Transverse colon (tissue), 4 donors: ENCODE data around the gene MRPL18. TPM values are rescaled to one million over a fixed set of nuclear protein-coding genes. Genes with fewer than 3 reads are reported as not detected.

ENCODE experiments used
- DNase-seq: peaks from one replicate; pipeline ENCODE4 v3.0.0-alpha.2; 2019
- H3K27ac ChIP-seq, 4 donors: fragments of 200-600 bp; sonication (generic); 2 replicates each; pipeline ENCODE4 v1.5.1; 2016 to 2018; ENCODE audit warnings: inconsistent platforms in 4 of 4
- H3K27me3 ChIP-seq: fragments of 200-600 bp; sonication (generic); 2 replicates; pipeline ENCODE4 v1.5.1; 2017; ENCODE audit warnings: inconsistent platforms
- H3K36me3 ChIP-seq, 4 donors: fragments of 200-600 bp; sonication (generic); 2 replicates each; pipeline ENCODE4 v1.5.1; 2017 to 2019; ENCODE audit warnings: inconsistent platforms in 4 of 4
- H3K4me1 ChIP-seq, 4 donors: fragments of 200-600 bp; sonication (generic); 2 replicates each; pipeline ENCODE4 v1.5.1; 2017 to 2020; ENCODE audit warnings: inconsistent platforms in 4 of 4
- H3K4me3 ChIP-seq, 4 donors: fragments of 200-600 bp; sonication (generic); 1 replicate in 1 of 4; 2 replicates in 3 of 4; pipeline versions ENCODE4 v1.5.1 to v1.6.1; 2017 to 2019; ENCODE audit warnings: inconsistent platforms in 4 of 4
- H3K9me3 ChIP-seq, 2 donors: fragments of 200-600 bp; sonication (generic); 2 replicates each; pipeline ENCODE4 v1.5.1; 2017 to 2019; ENCODE audit warnings: inconsistent platforms in 2 of 2
- EP300 ChIP-seq: sonication (generic); formaldehyde crosslinking; IDR thresholded peaks from one replicate; pipeline ENCODE4 v1.6.1; 2017; ENCODE audit warnings: antibody characterized with exemption, low read depth
- POLR2A ChIP-seq: fragments of 450-650 bp; IDR thresholded peaks from one replicate; pipeline ENCODE4 v1.6.1; 2016; ENCODE audit warnings: antibody characterized with exemption, mild to moderate bottlenecking, moderate library complexity
- POLR2AphosphoS5 ChIP-seq, 3 donors: sonication (generic); formaldehyde crosslinking; IDR thresholded peaks; one replicate each; pipeline ENCODE4 v1.6.1; 2016; ENCODE audit warnings: antibody characterized with exemption in 3 of 3
- WGBS, 2 donors: methylation state at CpG; one replicate each; pipeline ENCODE4 v1.1.5; 2018; ENCODE audit warnings: low coverage in 1 of 2; 5-methylcytosine and 5-hydroxymethylcytosine counted together
- in situ Hi-C, 4 donors: fragments of 200-750 bp; cut with MboI; loops; one replicate each; pipeline versions ENCODE4 v1.15.0 to v1.15.1; 2017; ENCODE audit warnings: low sequenced_read_pairs in 3 of 4, low pct_ligation_motif_present in 1 of 4, low pct_unique_long_range_greater_than_20kb in 1 of 4
- intact Hi-C: fragments of 100-400 bp; cut with DNase I; formaldehyde crosslinking; loops from one replicate; pipeline ENCODE4 v1.15.1; 2023; ENCODE audit warnings: low total_unique reads
- total RNA-seq, 4 donors: library from RNA; depleted of rRNA; stranded (reverse); fragments of >200 nt; gene quantifications; one replicate each; pipeline ENCODE4 v1.1.0, GENCODE V29; 2016
- TF ChIP-seq, protein P1 (sequence below), 5 experiments: fragments of 200-600 bp in 3 of 5; fragments of 450-650 bp in 2 of 5; sonication (generic) in 3 of 5; IDR thresholded peaks; 1 replicate in 2 of 5; 2 replicates in 3 of 5; pipeline ENCODE4 v1.5.1; 2016 to 2017; ENCODE audit warnings: antibody characterized with exemption in 5 of 5, inconsistent platforms in 3 of 5, mild to moderate bottlenecking in 2 of 5, moderate library complexity in 1 of 5

MRPL18 gene
- total RNA-seq, 4 donors from 2014 or later = 15.3 to 68.1 (median 40.6) TPM

DNA sequence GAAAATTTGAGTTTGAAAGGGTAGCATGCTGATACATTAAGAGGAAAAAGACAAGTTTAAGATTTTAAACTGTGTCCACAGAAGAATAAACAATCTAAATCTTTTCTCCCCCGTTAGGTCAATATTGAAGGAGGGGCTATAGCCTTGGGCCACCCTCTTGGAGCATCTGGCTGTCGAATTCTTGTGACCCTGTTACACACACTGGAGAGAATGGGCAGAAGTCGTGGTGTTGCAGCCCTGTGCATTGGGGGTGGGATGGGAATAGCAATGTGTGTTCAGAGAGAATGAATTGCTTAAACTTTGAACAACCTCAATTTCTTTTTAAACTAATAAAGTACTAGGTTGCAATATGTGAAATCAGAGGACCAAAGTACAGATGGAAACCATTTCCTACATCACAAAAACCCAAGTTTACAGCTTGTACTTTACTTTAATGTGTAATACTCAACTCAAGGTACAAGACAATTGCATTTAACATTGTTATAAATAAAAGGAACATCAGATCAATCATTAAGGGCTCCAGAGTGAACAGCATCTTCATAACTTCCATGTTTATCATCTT lies 11.6 kb upstream of the MRPL18 start:
- Histone ChIP-seq H3K27me3 (no peaks in the 10 kb centered on the region), H3K36me3 (peaks cover 0 to 52% (median 24%) of the 10 kb centered on the region in 4 donors), H3K27ac (peak overlapping the region in 3 of 4 donors; percentile 75 to 81 (median 76)), H3K9me3 (no peaks in the 10 kb centered on the region), H3K4me3 (no peak overlapping the region), H3K4me1 (peaks cover 0 to 30% (median 13%) of the 10 kb centered on the region in 4 donors)
- WGBS, 2 donors = 61 to 63% methylated on average over 3 of the region's 3 CpGs
- no peak for DNase-seq
- intact Hi-C loops (no loop called here), in situ Hi-C loops (loop anchor here in 2 of 4 donors (25.0 kb wide), 1 partner anchor 91 kb away; the partner anchor contains the start of gene SOD2 (in 2 of the 2))
- no peak for TF ChIP-seq POLR2AphosphoS5 (IDR thresholded peaks at IDR 0.05)
- TF ChIP-seq EP300 = no peak
- peak; percentile 9 for TF ChIP-seq POLR2A
- TF ChIP-seq, protein P1, sequence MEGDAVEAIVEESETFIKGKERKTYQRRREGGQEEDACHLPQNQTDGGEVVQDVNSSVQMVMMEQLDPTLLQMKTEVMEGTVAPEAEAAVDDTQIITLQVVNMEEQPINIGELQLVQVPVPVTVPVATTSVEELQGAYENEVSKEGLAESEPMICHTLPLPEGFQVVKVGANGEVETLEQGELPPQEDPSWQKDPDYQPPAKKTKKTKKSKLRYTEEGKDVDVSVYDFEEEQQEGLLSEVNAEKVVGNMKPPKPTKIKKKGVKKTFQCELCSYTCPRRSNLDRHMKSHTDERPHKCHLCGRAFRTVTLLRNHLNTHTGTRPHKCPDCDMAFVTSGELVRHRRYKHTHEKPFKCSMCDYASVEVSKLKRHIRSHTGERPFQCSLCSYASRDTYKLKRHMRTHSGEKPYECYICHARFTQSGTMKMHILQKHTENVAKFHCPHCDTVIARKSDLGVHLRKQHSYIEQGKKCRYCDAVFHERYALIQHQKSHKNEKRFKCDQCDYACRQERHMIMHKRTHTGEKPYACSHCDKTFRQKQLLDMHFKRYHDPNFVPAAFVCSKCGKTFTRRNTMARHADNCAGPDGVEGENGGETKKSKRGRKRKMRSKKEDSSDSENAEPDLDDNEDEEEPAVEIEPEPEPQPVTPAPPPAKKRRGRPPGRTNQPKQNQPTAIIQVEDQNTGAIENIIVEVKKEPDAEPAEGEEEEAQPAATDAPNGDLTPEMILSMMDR (IDR thresholded peaks at IDR 0.05) = no peak

DNA sequence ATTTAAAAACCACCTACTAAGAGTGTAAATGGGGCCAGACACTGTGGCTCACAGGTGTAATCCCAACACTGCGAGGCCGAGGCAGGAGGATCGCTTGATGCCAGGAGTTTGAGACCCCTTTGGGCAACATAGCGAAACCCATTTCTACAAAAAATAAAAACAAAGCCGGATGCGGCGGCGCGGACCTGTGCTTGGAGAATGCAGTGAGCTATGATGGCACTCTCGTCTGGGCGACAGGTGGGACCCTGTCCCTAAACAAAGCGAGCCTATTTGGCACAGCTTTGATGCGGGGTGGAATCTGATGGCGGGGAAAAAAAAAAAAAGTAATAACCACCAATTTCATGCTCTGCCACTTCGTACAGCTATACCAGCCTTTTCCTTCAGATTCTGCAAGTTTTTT lies 2.0 kb upstream of the MRPL18 start:
- TF ChIP-seq, protein P1 (IDR thresholded peaks at IDR 0.05) = no peak
- no peak for TF ChIP-seq POLR2AphosphoS5 (IDR thresholded peaks at IDR 0.05)
- TF ChIP-seq EP300 = no peak
- no peak for TF ChIP-seq POLR2A
- Histone ChIP-seq H3K36me3 (peaks cover 0 to 41% (median 16%) of the 10 kb centered on the region in 4 donors), H3K27me3 (no peaks in the 10 kb centered on the region), H3K4me3 (peak overlapping the region; percentile 80 to 98 (median 82)), H3K9me3 (no peaks in the 10 kb centered on the region), H3K27ac (peak overlapping the region; percentile 92 to 100 (median 99)), H3K4me1 (peaks cover 27 to 50% (median 38%) of the 10 kb centered on the region in 4 donors)
- 0 to 14% methylated on average over 1 to 15 of the region's 15 CpGs for WGBS, 2 donors
- intact Hi-C loops = no loop called here
- in situ Hi-C loops = loop anchor here in 2 of 4 donors (25.0 kb wide), 1 partner anchor 101 kb away; the partner anchor contains the start of gene SOD2 (in 2 of the 2)
- DNase-seq = no peak

DNA sequence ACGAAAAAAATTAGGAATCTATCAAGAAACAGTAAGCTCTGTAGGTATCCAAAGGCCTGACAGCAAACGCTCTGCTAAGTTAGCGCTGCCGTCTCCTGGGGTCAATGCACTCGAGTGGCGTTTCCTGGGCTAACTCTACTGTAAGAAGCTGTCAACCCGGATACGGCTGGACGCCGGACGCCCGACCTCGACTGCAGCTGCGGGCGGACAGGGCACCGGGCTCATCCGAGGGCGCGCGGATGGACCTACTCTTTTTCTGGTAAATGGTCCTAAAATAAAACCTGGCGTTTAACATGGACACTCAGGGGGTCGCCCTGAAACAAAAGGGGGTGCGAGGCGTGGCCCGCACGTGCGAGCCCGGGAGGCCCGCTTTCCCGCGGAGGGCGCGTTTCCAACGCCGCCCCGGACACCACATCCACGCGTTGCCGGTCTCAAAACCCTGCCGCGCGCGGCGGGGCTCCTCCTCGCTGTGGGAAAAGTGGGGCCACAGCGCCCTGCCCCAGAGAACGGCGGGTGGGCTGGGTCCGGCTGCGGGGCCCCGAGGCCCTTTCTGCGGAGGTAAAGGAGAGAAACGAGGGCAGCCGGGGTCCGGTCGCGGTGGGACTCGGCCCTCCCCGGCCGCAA lies 1.4 kb upstream of the MRPL18 start:
- Histone ChIP-seq H3K27me3 (no peaks in the 10 kb centered on the region), H3K27ac (peak overlapping the region; percentile 92 to 100 (median 99)), H3K36me3 (peaks cover 0 to 38% (median 13%) of the 10 kb centered on the region in 4 donors), H3K4me1 (peaks cover 27 to 50% (median 38%) of the 10 kb centered on the region in 4 donors), H3K9me3 (no peaks in the 10 kb centered on the region), H3K4me3 (peak overlapping the region; percentile 80 to 98 (median 82))
- TF ChIP-seq POLR2AphosphoS5 (IDR thresholded peaks at IDR 0.05) (peak in 1 of 3 donors; percentile 53), POLR2A (no peak)
- in situ Hi-C loops = loop anchor here in 2 of 4 donors (25.0 kb wide), 1 partner anchor 102 kb away; the partner anchor contains the start of gene SOD2 (in 2 of the 2)
- peak; percentile 70 for DNase-seq
- 0 to 1% methylated on average over 2 to 22 of the region's 60 CpGs for WGBS, 2 donors
- intact Hi-C loops = no loop called here

DNA sequence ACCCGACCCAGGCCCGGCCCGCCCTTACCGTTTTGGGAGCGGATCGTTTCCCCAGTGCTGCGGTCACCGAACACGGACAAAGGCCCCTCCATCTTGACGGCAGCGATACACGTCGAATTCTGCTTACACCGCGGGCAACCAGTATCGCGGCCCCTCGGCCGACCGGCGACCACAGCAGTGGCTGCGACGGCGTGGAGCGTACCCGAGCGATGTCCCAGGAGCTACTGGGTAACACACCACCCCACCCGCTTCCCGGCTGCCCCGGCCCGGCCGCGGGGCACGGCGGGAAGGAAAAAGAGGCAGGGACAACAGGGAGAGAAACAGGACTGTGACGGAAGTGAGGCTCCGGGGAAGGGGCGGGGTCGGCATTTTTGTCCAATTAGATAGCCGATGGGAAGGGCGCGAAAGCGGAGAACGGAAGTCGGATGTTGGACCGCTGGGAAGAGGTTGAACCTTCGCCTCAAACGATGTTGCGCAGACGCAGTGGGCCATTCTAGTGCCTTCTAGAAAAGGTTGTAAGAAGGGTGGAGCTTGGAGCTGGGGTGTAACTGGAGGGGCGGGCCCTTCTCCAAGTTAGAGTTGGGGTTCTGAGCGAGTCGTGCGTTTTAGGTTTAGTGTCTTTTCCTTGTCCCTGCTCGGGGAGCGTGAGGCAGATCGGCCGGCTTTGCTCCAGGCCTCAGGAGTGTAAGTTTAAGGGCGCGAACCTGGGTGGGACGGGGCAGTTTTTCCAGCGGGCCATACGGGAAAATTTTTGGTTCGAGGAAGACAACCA lies 704 bp upstream of the MRPL18 start, which contains the start of gene TCP1:
TCP1 (minus strand) TSS at position 226 of the 772 bp plus-strand sequence; CDS start at position 92, 134 bp downstream.
- peaks cover 0 to 36% (median 10%) of the 10 kb centered on the region in 4 donors for H3K36me3 ChIP-seq
- H3K4me1 ChIP-seq = peaks cover 27 to 50% (median 38%) of the 10 kb centered on the region in 4 donors
- intact Hi-C loops = loop anchor here (2.0 kb wide), 1 partner anchor 99 kb away; no protein-coding TSS in a partner anchor

More for the DNA sequence above, 704 bp upstream of the MRPL18 start, which contains the start of gene TCP1:
- H3K9me3 ChIP-seq = no peaks in the 10 kb centered on the region
- peak within 1 kb of the TSS; percentile 80 to 98 (median 82) for H3K4me3 ChIP-seq
- H3K27me3 ChIP-seq = no peaks in the 10 kb centered on the region
- 0% methylated on average over 58 of the region's 64 CpGs; no CpG with 5 or more reads in 1 of the 2 donors for WGBS, 2 donors
- TF ChIP-seq, protein P1 (IDR thresholded peaks at IDR 0.05) = no peak
- TF ChIP-seq POLR2A = peak; percentile 98
- peak; percentile 98 to 99 (median 99) for TF ChIP-seq POLR2AphosphoS5 (IDR thresholded peaks at IDR 0.05)
- TF ChIP-seq EP300 = no peak
- in situ Hi-C loops = loop anchor here in 2 of 4 donors (25.0 kb wide), 1 partner anchor 102 kb away; the partner anchor contains the start of gene SOD2 (in 2 of the 2)
- H3K27ac ChIP-seq = peak within 1 kb of the TSS; percentile 92 to 100 (median 99)
- peak; percentile 100 for DNase-seq
